KG1 (cell line): Measurements from ENCODE around the gene MXRA7.
"Not testable (repeated sequence)": the region's sequence is repeated elsewhere in the genome, so short reads cannot be mapped to it uniquely, and the experiment has no call there.

Experiments
- DNase-seq: peaks from one replicate; lab custom pipeline; 2025; lab: John Stamatoyannopoulos, UW

Gene MXRA7

GRCh38 chr17:76643553-76644148 lies 67.1 kb downstream of the MXRA7 start, which contains the start of gene ST6GALNAC1:
TSS of gene ST6GALNAC1 (minus strand) at chr17:76643757. CDS start at chr17:76643638, 119 bp downstream.
- no peak for DNase-seq

DNA sequence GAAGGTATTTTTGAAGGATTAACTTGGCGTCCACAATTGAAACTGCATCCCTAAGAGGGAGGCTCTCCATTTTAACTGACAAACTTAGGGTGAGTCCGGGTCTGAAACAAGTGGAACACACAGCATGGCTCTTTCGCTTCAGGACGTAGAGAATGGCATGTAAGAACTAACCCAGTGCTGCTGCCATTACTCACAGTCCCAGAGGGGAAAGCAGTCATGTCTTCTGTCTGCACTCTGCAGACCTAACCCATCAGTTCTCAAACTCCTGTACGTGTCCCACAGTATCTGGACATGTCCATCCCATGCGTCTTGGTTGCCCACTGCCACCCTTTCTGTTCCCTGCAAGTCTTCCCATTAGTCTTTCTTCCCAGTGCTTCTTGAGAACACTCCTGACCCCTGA lies 67.8 kb downstream of the MXRA7 start:
- DNase-seq = no peak

- DNase-seq = no peak
These were observed 68.7 kb downstream of the MXRA7 start for GRCh38 chr17:76642032-76642561.

DNA sequence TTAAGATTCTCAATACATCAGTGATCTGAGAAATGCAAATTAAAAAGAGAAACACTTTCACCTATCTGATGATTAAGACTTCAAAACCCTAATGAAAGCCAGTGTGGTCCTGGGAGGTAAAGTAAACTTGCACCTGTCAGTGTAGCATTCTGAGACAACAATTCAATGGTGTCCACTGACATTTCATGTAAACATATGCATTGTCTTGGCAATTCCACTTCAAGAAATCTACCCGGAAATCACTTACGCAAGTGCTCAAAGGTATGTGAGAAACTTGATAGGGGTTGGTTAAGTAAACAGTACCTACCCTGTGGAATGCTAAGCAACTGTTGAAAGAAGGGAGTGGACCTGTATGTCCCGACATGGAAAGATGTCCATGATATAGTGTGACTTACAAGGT lies 69.3 kb downstream of the MXRA7 start:
- no peak for DNase-seq

DNA sequence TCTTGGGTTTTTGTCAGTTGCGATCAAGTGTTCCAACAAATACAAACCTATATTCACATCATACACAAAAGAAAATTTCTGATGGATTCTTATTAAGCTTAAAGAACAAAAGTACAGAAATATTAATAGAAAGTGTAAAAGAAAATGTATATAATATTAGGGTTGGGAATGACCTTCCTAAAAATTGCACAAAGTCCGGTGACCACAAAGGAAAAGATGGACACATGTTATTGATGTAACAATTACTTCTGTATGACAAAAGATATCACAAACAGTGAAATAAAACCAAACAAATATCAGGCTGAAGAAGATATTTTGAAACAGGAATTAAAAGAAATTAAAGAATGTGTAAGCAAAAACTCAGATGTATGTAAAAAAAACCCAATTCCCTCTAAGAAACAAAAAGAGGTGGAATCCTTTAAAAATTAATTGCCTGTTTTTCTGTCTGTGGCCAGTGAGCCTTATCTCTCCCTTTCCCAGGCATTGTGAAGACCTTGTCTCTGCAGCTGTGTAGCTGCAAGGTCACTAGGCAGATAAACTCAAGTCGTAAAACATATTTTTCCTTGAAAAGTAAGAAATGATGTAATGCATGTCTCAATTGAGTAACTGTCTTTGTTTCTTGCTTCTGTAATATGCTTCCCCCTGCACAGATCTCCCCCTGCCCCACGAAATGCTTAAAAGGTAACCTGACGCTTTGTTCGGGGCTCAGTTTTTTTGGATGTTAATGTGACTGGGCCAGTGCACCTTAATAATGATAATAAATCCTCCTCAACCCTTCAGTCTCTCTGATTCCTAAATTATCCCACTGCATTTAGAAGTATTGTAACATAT lies 70.0 kb downstream of the MXRA7 start:
- no peak for DNase-seq

DNA sequence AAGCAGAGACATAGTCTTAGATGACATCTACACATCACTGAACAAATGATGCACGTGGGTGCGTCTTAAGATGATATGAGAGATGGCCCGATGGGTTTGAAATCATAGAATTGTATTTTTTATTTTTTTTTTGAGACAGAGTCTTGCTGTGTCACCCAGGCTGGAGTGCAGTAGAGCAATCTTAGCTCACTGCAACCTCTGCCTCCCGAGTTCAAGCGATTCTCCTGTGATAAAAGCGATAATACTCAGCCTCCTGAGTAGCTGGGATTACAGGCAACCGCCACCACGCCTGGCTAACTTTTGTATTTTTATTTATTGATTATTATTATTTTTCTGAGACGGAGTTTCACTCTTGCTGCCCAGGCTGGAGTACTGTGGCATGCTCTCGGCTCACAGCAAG lies 72.5 kb downstream of the MXRA7 start:
- DNase-seq = no peak

DNA sequence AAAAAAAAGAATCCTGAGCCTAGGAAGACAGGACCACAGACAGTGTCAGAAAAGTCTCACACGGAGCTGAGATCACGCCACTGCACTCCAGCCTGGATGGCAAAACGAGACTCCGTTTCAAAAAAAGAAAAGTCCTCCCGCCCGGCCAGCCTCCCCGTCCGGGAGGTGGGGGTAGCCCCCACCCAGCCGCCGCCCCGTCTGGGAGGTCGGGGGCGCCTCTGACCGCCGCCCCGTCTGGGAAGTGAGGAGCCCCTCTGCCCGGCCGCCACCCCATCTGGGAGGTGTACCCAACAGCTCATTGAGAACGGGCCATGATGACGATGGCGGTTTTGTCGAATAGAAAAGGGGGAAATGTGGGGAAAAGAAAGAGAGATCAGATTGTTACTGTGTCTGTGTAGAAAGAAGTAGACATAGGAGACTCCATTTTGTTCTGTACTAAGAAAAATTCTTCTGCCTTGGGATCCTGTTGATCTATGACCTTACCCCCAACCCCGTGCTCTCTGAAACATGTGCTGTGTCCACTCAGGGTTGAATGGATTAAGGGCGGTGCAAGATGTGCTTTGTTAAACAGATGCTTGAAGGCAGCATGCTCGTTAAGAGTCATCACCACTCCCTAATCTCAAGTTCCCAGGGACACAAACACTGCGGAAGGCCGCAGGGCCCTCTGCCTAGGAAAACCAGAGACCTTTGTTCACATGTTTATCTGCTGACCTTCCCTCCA lies 74.1 kb downstream of the MXRA7 start:
- DNase-seq = not testable (repeated sequence)

DNA sequence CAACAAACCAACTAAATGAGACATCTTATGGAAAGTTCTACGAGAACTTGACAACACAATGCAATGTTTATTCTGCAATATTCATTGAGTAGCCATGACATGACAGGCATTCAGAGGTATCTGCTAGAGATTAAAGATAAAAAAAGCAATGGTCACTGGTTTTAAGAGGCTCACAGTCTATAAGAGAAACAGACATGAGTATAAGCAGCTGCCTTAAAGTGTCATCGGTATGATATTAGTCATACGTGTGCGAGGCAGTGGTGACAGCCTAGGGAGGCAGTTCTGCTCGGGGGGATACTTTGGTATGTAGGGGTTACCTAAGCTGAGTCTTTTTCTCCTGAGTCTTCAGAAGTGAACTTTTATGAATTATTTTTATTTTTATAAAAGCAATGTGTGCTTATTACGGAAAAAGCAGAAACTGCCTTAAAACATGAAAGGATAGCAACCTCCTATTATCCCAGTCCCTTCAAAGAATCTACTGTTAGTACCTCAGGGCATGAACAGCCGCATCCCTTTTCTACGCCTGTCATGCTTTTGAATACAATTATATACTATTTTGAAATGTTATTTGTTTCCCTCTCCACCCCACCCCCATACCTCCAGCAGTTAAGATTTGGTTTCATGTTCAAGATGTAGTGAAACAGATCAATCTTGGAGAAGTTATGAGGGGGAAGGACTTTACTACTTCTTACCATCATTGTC lies 75.0 kb downstream of the MXRA7 start:
- no peak for DNase-seq

DNA sequence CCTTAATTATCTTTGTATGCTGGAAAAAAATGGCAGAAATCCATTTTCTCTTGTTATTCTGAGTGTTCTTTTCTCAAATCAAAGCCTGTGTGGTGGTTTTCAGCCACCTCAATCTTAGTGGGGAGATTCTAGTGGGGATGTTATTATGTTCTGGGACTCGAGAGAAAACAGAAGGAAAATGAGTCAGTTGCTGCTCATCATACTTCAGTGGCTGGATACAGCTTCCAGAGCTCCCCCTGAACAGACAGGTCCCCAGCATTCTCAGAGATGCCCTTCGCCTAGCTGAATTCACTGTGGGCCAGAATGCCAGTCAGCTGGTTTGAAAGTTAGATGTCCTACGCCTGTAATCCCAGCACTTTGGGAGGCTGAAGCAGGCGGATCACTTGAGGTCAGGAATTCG lies 75.7 kb downstream of the MXRA7 start:
- DNase-seq = no peak

DNA sequence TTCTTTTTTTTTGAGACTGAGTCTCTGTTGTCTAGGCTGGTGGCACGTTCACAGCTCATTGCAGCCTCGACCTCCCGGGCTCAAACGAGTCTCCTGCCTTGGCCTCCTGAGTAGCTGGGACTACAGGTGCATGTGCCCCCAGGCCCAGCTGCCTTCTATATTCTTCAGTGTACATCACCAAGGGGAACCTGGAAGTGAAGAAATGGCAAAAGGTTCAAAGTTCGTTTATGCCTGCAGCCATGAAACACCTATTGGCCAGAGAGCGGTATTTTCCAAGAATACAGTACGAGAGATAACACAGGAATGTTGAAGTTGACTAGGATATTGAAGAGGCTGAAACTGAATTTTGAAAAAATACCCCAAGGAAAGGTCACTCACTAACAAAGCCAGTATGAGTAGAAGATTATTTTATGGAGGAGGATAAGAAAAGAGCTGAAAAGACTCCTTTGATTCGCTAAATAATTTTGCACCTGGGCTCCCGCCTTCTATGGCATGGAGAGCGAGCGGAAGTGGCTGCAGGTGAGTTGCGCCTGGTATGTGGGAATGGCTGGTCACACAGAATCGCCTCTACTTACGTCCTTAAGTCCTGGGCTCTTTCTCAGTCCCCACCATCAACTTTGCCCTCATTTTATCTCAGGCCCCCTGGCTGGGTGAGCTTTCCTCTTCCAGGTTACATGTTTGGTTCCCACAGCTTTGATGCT lies 77.0 kb downstream of the MXRA7 start:
- DNase-seq = no peak

DNA sequence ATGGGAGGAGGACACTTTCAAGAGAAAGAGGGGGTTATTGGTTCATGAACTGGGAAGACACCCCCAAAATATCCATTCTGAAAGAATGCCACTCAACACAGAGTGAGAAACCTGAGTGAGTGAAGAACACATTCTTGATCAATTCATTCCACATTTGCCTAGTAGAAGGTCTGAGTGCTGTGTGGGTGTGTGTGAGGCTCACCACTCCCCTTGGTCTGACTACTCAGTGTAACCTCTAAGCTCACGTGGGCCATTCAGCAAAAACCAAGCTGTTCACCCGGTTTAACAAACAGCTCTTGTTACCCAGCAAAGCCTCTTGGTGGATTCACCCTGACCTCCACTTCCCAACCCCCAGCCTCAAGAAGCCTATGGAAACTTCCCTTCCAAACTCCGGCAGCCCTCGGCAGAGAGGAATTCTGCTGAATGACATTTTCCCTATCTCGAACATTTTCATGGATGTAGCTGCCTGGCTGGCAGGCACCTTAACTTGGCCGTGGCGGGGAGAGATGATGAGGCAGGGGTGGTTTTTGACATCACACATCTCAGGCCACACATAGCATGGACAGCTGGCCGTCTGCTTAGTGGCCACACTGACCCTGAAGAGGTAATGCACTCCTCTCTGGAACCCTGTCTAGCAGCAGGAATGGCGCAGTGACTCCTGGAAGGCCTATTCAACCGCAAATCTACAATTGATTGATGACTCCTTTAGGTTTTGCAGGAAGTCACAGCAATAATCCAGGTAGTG lies 78.8 kb downstream of the MXRA7 start:
- DNase-seq = no peak

- DNase-seq = no peak
These were observed 80.6 kb downstream of the MXRA7 start for GRCh38 chr17:76630151-76630550.
